IMR-90 (cell line): Measurements from ENCODE around the gene AZIN2.

ENCODE experiments used
- BHLHE40 ChIP-seq: fragments of 150-350 bp; IDR thresholded peaks from 2 replicates; pipeline ENCODE4 v1.6.1; 2016; ENCODE audit warnings: mild to moderate bottlenecking, low read depth, low read length
- CEBPB ChIP-seq: IDR thresholded peaks from 2 replicates; pipeline ENCODE4 v1.6.1; 2012; ENCODE audit warnings: low read depth, low read length, improper control_type of control experiment
- CHD1 ChIP-seq: IDR thresholded peaks from 2 replicates; pipeline ENCODE4 v1.6.1; 2012; ENCODE audit warnings: low read depth, low read length, improper control_type of control experiment
- ELK1 ChIP-seq: fragments of 150-350 bp; IDR thresholded peaks from 2 replicates; pipeline ENCODE4 v1.6.1; 2016; ENCODE audit warnings: low read depth, mild to moderate bottlenecking, low read length, moderate library complexity, borderline replicate concordance
- MXI1 ChIP-seq: IDR thresholded peaks from 2 replicates; pipeline ENCODE4 v1.6.1; 2012; ENCODE audit warnings: low read depth, mild to moderate bottlenecking, low read length, moderate library complexity, borderline replicate concordance
- POLR2A ChIP-seq: IDR thresholded peaks from 2 replicates; pipeline ENCODE4 v1.6.1; 2012; ENCODE audit warnings: mild to moderate bottlenecking, low read depth, low read length
- RFX5 ChIP-seq: IDR thresholded peaks from 2 replicates; pipeline ENCODE4 v1.8.0; 2012; ENCODE audit warnings: low read depth, mild to moderate bottlenecking, low read length, moderate library complexity
- USF2 ChIP-seq: fragments of 150-350 bp; IDR thresholded peaks from 2 replicates; pipeline ENCODE4 v1.6.1; 2017; ENCODE audit warnings: mild to moderate bottlenecking, antibody characterized with exemption, low read length, low read depth
- TF ChIP-seq, protein P1 (sequence below): conservative IDR thresholded peaks from 2 replicates; pipeline ENCODE4 v1.5.1; 2012; ENCODE audit warnings: mild to moderate bottlenecking, low read depth, low read length, improper control_type of control experiment

GRCh38 chr1:33088119-33088906, 7.4 kb downstream of the AZIN2 start:
- no peak for TF ChIP-seq CEBPB
- TF ChIP-seq POLR2A, result no peak
- TF ChIP-seq, protein P1, sequence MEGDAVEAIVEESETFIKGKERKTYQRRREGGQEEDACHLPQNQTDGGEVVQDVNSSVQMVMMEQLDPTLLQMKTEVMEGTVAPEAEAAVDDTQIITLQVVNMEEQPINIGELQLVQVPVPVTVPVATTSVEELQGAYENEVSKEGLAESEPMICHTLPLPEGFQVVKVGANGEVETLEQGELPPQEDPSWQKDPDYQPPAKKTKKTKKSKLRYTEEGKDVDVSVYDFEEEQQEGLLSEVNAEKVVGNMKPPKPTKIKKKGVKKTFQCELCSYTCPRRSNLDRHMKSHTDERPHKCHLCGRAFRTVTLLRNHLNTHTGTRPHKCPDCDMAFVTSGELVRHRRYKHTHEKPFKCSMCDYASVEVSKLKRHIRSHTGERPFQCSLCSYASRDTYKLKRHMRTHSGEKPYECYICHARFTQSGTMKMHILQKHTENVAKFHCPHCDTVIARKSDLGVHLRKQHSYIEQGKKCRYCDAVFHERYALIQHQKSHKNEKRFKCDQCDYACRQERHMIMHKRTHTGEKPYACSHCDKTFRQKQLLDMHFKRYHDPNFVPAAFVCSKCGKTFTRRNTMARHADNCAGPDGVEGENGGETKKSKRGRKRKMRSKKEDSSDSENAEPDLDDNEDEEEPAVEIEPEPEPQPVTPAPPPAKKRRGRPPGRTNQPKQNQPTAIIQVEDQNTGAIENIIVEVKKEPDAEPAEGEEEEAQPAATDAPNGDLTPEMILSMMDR, result no peak
- TF ChIP-seq CHD1, result no peak
- TF ChIP-seq ELK1, result no peak
- no peak for TF ChIP-seq MXI1
- no peak for TF ChIP-seq BHLHE40
- no peak for TF ChIP-seq USF2
- TF ChIP-seq RFX5, result no peak
